Transverse colon (tissue), 4 donors: Measurements from ENCODE around the gene TNKS2. TPM values are rescaled to one million over a fixed set of nuclear protein-coding genes. Genes with fewer than 3 reads are reported as not detected.
A peak's percentile ranks its signal among the peaks of the same experiment; 100 is the strongest.

Source experiments
- DNase-seq: peaks from one replicate; pipeline ENCODE4 v3.0.0-alpha.2; 2019
- H3K27ac ChIP-seq, 4 donors: fragments of 200-600 bp; sonication (generic); 2 replicates each; pipeline ENCODE4 v1.5.1; 2016 to 2018; ENCODE audit warnings: inconsistent platforms in 4 of 4
- H3K27me3 ChIP-seq: fragments of 200-600 bp; sonication (generic); 2 replicates; pipeline ENCODE4 v1.5.1; 2017; ENCODE audit warnings: inconsistent platforms
- H3K36me3 ChIP-seq, 4 donors: fragments of 200-600 bp; sonication (generic); 2 replicates each; pipeline ENCODE4 v1.5.1; 2017 to 2019; ENCODE audit warnings: inconsistent platforms in 4 of 4
- H3K4me1 ChIP-seq, 4 donors: fragments of 200-600 bp; sonication (generic); 2 replicates each; pipeline ENCODE4 v1.5.1; 2017 to 2020; ENCODE audit warnings: inconsistent platforms in 4 of 4
- H3K4me3 ChIP-seq, 4 donors: fragments of 200-600 bp; sonication (generic); 1 replicate in 1 of 4; 2 replicates in 3 of 4; pipeline versions ENCODE4 v1.5.1 to v1.6.1; 2017 to 2019; ENCODE audit warnings: inconsistent platforms in 4 of 4
- H3K9me3 ChIP-seq, 2 donors: fragments of 200-600 bp; sonication (generic); 2 replicates each; pipeline ENCODE4 v1.5.1; 2017 to 2019; ENCODE audit warnings: inconsistent platforms in 2 of 2
- CTCF ChIP-seq, 5 experiments: fragments of 200-600 bp in 3 of 5; fragments of 450-650 bp in 2 of 5; sonication (generic) in 3 of 5; IDR thresholded peaks; 1 replicate in 2 of 5; 2 replicates in 3 of 5; pipeline ENCODE4 v1.5.1; 2016 to 2017; ENCODE audit warnings: antibody characterized with exemption in 5 of 5, inconsistent platforms in 3 of 5, mild to moderate bottlenecking in 2 of 5, moderate library complexity in 1 of 5
- EP300 ChIP-seq: sonication (generic); formaldehyde crosslinking; IDR thresholded peaks from one replicate; pipeline ENCODE4 v1.6.1; 2017; ENCODE audit warnings: antibody characterized with exemption, low read depth
- POLR2A ChIP-seq: fragments of 450-650 bp; IDR thresholded peaks from one replicate; pipeline ENCODE4 v1.6.1; 2016; ENCODE audit warnings: antibody characterized with exemption, mild to moderate bottlenecking, moderate library complexity
- POLR2AphosphoS5 ChIP-seq, 3 donors: sonication (generic); formaldehyde crosslinking; IDR thresholded peaks; one replicate each; pipeline ENCODE4 v1.6.1; 2016; ENCODE audit warnings: antibody characterized with exemption in 3 of 3
- WGBS, 2 donors: methylation state at CpG; one replicate each; pipeline ENCODE4 v1.1.5; 2018; ENCODE audit warnings: low coverage in 1 of 2; 5-methylcytosine and 5-hydroxymethylcytosine counted together
- in situ Hi-C, 4 donors: fragments of 200-750 bp; cut with MboI; loops; one replicate each; pipeline versions ENCODE4 v1.15.0 to v1.15.1; 2017; ENCODE audit warnings: low sequenced_read_pairs in 3 of 4, low pct_ligation_motif_present in 1 of 4, low pct_unique_long_range_greater_than_20kb in 1 of 4
- intact Hi-C: fragments of 100-400 bp; cut with DNase I; formaldehyde crosslinking; loops from one replicate; pipeline ENCODE4 v1.15.1; 2023; ENCODE audit warnings: low total_unique reads
- total RNA-seq, 4 donors: library from RNA; depleted of rRNA; stranded (reverse); fragments of >200 nt; gene quantifications; one replicate each; pipeline ENCODE4 v1.1.0, GENCODE V29; 2016

The TNKS2 gene
- total RNA-seq, 4 donors from 2014 or later = 27.2 to 38.7 (median 31.6) TPM

GRCh38 chr10:91787810-91788209 lies 10.4 kb upstream of the TNKS2 start:
- Histone ChIP-seq H3K9me3 (no peaks in the 10 kb centered on the region), H3K4me1 (no peaks in the 10 kb centered on the region), H3K27ac (no peak overlapping the region), H3K36me3 (no peaks in the 10 kb centered on the region), H3K4me3 (no peak overlapping the region), H3K27me3 (no peaks in the 10 kb centered on the region)
- in situ Hi-C loops = loop anchor here in 1 of 4 donors (25.0 kb wide), 1 partner anchor 124 kb away; the partner anchor contains the start of genes BTAF1 and FGFBP3
- no peak for DNase-seq
- WGBS, 2 donors = 90 to 100% methylated on average over 2 of the region's 2 CpGs
- TF ChIP-seq CTCF (IDR thresholded peaks at IDR 0.05) (no peak), EP300 (no peak), POLR2AphosphoS5 (IDR thresholded peaks at IDR 0.05) (no peak), POLR2A (no peak)
- intact Hi-C loops = no loop called here

DNA sequence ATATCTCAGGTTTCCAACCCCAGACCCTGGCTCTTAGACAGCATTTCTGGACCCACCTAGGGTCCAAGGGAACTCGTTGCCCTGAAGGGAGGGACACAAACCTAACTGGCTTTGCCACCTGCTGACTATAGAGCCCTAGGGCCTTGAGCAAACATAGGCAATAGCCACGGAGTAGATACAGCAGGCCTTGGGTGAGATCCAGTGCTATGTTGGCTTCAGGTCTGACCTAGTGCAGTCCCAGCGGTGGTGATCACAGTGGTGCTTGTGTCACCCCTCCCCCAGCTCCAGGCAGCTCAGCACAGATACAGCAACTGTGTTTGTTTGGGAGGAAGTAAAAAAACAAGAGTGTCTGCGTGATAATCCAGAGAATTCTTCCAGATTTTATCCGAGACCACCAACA lies 9.7 kb upstream of the TNKS2 start:
- Histone ChIP-seq H3K9me3 (no peaks in the 10 kb centered on the region), H3K36me3 (no peaks in the 10 kb centered on the region), H3K27me3 (no peaks in the 10 kb centered on the region), H3K4me1 (no peaks in the 10 kb centered on the region), H3K27ac (no peak overlapping the region), H3K4me3 (no peak overlapping the region)
- intact Hi-C loops (no loop called here), in situ Hi-C loops (loop anchor here in 1 of 4 donors (25.0 kb wide), 1 partner anchor 124 kb away; the partner anchor contains the start of genes BTAF1 and FGFBP3)
- no peak for TF ChIP-seq POLR2A
- no peak for TF ChIP-seq CTCF (IDR thresholded peaks at IDR 0.05)
- TF ChIP-seq POLR2AphosphoS5 (IDR thresholded peaks at IDR 0.05) = no peak
- TF ChIP-seq EP300 = no peak
- WGBS, 2 donors = 63% methylated on average over 5 of the region's 5 CpGs; no CpG with 5 or more reads in 1 of the 2 donors
- DNase-seq = no peak

DNA sequence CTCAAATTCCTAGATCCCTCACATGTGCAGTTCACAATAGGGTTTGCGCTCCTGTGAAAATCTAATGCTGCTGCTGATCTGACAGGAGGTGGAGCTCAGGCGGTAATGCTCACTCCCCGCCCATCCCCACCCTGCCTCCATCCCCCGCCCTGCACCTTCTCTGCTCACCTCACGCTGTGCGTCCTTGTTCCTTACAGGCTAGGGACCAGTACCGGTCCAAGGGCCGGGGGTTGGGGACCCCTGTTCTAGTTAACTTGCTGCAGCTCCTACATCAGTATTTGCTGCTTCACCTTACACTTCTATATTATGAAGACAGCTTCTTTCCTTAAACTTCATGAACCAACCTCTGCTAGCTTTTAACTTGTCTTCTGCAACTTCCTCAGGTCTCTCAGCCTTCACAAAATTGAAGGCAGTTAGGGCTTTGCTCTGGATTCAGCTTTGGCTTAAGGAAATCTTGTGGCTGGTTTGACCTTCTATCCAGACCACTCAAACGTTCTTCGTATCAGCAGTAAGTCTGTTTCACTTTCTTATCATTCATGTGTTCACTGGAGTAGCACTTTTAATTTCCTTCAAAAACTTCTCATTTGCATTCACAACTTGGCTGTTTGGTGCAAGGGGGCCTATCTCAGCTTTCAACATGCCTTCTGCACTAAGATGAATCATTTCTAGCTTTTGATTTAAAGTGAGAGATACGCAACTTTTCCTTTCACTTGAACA lies 1.7 kb upstream of the TNKS2 start:
- Histone ChIP-seq H3K27me3 (no peaks in the 10 kb centered on the region), H3K27ac (peak overlapping the region; percentile 97 to 100 (median 99)), H3K4me3 (peak overlapping the region in 3 of 4 donors; percentile 18 to 56 (median 35)), H3K9me3 (no peaks in the 10 kb centered on the region), H3K4me1 (peaks cover 5 to 44% (median 29%) of the 10 kb centered on the region in 4 donors), H3K36me3 (no peaks in the 10 kb centered on the region)
- in situ Hi-C loops (loop anchor here in 1 of 4 donors (25.0 kb wide), 1 partner anchor 116 kb away; the partner anchor contains the start of genes BTAF1 and FGFBP3), intact Hi-C loops (no loop called here)
- TF ChIP-seq EP300 = no peak
- TF ChIP-seq CTCF (IDR thresholded peaks at IDR 0.05) = no peak
- no peak for TF ChIP-seq POLR2A
- TF ChIP-seq POLR2AphosphoS5 (IDR thresholded peaks at IDR 0.05) = no peak
- peak; percentile 66 for DNase-seq
- 6 to 18% methylated on average over 4 to 11 of the region's 11 CpGs for WGBS, 2 donors

GRCh38 chr10:91797048-91797690 lies 1.1 kb upstream of the TNKS2 start:
- Histone ChIP-seq H3K9me3 (no peaks in the 10 kb centered on the region), H3K27me3 (no peaks in the 10 kb centered on the region), H3K4me3 (peak overlapping the region in 3 of 4 donors; percentile 88 to 98 (median 93)), H3K4me1 (peaks cover 5 to 46% (median 29%) of the 10 kb centered on the region in 4 donors), H3K27ac (peak overlapping the region; percentile 97 to 100 (median 99)), H3K36me3 (no peaks in the 10 kb centered on the region)
- TF ChIP-seq EP300 (no peak), POLR2AphosphoS5 (IDR thresholded peaks at IDR 0.05) (no peak), CTCF (IDR thresholded peaks at IDR 0.05) (no peak), POLR2A (no peak)
- WGBS, 2 donors = 28 to 31% methylated on average over 3 of the region's 3 CpGs
- in situ Hi-C loops = loop anchor here in 1 of 4 donors (25.0 kb wide), 1 partner anchor 115 kb away; the partner anchor contains the start of genes BTAF1 and FGFBP3
- intact Hi-C loops = no loop called here
- DNase-seq = no peak
